NCI-H2029 treated with DMSO at 0.1 percent for 48 hours (cell line): ENCODE measurements around the gene MYH3.
"Not testable (repeated sequence)": the region's sequence is repeated elsewhere in the genome, so short reads cannot be mapped to it uniquely, and the experiment has no call there.

Source experiments
- DNase-seq: peaks from one replicate; lab custom pipeline; 2025; lab: John Stamatoyannopoulos, UW

The MYH3 gene

GRCh38 chr17:10657148-10657547 is at the start of gene MYH3:
MYH3 (minus strand) TSS chr17:10657309; CDS start chr17:10655064, 2,245 bp downstream.
- DNase-seq: no peak

DNA sequence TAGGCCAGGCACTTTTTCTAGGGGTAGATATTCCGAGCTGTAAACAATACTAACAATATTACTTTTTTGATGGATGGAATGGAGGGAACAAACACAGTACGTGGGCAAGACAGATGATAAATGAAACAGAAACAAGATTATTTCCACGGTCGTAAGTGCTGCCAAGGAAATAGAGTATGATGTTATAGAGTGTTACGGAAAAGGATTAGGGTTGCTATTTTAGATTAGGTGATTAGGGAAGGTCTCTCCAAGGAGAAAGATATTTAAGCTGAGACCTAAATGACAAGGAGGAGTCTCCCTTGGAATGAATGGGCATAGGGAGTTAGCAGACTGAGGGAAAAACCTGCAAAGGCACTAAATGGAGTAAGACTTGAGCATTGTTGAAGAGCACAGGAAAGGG is 48.6 kb upstream of the MYH3 start:
- DNase-seq: no peak

DNA sequence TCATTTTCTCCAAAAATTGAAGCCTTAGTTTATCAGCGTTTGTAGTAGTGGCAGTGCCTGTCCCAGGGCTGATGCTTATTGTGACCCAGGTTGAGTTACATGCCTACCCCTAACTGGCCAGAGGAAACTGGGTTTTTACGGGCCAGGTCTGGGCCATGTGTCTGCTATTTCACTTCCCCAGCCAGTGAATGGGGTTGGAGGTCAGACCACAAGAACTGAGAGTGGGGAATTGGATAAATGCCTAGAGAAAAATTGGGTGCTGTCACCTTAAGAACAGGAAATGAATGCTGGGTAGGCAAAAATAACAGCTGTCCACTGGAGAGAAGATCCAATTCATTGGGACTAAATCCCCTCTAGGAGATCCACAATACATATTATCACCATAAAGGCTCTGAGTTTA is 45.5 kb upstream of the MYH3 start:
- no peak for DNase-seq

DNA sequence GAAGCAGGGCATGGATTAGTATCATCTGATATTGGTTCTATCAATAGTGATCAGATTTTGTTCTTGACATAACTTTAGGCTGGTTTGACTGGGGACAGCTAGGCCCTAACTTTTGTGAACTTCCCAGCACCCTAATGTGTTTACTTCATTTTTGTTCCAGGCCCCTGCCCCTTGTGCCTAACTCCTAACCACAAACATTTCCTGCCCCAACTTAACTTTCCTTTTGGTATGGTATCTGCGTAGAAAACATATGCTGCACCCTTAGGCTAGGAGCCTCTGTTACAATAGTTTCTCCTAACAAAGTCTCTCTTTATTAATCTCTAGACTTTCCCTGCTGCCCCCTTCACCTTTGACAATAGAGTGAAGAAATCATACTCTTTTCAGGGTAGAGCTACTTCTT is 42.7 kb upstream of the MYH3 start:
- DNase-seq: no peak

- DNase-seq: no peak
These were observed 41.1 kb upstream of the MYH3 start for GRCh38 chr17:10698096-10698818.

DNA sequence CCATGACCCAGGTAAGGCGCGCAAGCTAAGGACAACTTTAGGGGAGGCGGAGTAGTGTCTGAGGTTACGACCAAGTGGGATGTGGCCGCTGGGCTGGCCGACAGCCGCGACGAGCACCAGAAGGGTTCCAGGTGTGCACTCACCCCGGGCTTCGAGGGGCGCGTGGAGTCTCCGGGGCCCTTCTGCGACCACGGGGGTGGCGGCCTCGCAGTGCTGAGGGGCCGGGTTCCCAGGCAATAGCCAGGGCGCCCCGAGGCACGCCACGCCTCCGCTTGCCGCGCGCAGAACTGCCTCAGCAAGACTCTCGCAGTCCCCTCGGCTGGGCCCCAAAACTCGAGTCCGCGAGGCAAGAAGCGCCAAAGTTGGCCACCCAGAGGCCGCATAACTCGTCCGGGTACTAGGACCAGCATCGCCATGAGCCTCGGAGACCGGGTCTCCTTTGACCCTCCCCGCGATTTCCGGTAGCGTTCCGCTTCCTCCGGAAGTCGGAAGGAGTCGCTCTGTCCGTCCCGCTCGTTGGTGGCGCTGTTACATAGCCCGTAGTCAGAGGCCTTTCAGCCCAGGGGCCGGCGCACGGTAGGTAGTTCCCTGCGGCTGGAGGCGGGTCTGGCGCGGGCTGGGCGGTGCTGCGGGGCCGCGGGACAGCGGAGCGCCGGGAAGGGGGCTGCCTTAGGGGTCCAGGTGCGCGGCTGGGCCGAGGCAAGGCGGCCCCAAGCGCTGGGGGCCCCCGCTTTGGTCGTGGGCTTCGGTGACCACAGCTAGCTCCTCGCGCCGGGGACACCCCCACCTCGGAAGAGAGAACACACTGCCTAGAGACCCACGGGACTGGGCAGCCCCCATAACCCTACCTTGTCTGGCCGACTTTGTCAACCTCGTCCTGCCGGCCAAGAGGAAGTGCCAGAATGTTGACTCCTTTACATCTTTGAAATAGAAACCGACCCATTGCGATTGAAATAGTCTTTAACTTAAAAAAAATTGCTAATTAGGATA is 40.3 kb upstream of the MYH3 start, which contains the start of the genes ADPRM and SCO1:
Gene ADPRM (plus strand): TSS at position 503 of the 990 bp plus-strand sequence. CDS start 7,333 bp downstream, outside the sequence.
Gene SCO1 (minus strand): TSS at position 442 of the 990 bp plus-strand sequence. CDS start 26 bp downstream, at position 416.
- peak; percentile 22 for DNase-seq

- not testable (repeated sequence) for DNase-seq
These were observed 38.8 kb upstream of the MYH3 start for GRCh38 chr17:10695875-10696407.

DNA sequence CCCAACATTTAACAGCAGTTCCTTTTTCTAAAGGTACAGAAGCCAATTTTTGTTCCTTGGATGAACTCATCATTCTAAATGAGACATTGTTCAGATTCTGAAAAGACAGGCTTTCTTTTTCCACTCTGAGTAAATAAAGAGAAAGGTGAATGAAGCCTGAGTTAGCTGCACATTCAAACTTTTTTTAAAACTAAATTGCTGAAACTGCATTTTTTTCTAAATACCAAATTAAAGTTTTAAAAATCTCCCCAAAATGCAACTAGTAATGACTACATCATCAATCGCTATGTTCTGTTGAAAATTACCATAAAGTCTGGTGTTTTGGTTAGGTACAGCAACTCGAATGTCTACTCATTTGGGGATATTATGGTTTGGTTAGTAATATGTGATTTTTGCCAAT is 30.4 kb upstream of the MYH3 start:
- no peak for DNase-seq

DNA sequence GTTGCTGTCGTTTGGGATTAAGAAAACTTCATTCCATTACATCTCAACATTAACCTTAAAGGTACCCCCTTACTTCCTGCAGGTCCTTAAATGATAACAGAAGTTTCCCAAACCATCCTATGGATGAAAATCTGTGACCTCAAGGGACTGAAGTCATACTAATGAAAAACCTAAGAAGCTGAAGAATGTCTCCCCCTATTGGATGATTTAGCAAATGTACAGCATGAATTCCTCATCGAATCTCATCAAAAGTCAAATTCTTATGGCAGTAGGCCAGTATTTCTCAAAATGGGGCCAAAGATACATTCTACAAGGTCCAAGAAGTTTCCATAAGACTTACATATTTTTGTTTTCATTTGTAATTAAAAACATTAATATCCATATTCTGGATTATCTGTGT is 26.7 kb upstream of the MYH3 start:
- no peak for DNase-seq

DNA sequence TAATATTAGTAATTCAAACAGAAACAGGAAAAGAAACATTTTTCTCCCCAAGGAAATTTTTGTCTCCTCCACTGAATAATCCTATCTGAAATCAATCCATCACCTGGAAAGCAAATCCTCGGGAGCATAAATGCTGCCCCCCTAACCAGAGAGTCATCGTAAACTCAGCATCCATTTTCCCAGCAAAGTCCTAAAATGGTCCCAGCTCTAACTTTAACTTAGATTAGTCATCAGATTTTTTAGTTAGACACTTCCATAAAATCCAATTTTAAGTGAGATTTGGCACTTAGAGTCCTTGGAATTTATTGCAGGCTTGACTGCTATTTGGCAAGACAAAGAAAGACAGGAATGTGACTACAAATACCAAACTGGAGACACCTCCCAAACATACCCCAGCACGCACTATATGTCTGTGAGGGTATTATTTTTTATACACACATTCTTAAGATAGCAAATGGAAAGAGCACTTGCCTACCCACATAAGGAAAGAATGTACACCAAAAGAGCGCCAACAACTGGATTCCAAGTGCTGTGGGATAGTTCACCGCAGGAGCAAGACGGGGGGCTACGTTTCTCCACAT is 24.8 kb upstream of the MYH3 start:
- DNase-seq: no peak

GRCh38 chr17:10674704-10675103 is 17.6 kb upstream of the MYH3 start:
- DNase-seq: no peak

DNA sequence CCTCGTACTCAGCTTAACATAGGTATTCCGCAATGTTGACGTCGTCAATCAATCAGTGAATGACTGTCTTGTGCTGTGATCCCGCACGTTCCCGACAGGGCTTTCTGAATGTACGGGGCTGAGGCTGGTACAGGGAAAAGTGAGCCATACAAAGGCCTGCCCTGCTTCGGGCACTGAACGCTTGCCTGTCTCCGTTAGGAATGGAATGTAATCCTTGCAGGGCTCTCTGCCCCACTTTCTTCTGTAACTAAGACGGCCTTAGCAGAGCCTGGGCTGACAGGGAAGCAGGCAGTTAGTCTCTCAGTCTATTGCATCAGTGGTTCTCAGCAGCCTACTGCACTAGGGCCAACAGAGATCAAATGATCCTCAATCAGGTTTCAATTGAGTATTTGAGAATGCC is 16.2 kb upstream of the MYH3 start:
- no peak for DNase-seq

DNA sequence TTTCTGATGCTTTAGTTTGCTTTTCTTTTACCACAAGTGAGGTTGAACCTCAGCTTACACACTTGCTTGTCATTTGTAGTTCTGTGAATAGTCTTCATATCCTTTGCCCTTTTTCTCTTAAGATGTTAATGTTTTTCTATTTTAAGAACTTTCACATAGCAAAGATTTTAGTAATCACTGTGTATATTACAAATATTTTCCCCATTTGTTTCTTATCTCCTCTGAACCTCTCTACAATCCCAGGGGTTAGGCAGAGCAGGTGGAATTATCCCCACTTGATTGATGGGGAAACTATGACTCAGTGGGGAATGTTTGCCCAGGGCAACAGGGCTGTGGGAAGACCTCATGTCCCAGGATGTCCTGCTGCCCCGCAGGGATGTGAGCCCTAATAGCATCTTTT is 11.7 kb upstream of the MYH3 start:
- no peak for DNase-seq

DNA sequence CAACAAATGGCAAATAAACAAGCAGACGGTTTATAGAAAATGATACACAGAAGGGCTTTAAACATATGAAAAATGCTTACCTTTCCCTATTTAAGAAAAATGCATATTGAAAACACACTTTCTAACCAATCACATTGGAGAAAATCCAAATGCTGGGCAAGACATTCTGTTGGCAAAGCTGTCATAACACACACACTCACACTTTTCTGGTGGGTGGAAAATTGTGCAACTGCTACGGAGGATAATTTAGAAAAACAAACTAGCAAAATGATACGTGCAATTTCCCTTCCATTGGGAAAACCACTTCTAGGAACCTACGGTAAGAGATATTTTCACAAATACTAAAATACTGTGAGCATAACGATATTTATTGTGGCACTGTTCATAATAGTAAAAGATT is 9.8 kb upstream of the MYH3 start:
- DNase-seq: no peak

- DNase-seq: no peak
These were observed 7.5 kb upstream of the MYH3 start for GRCh38 chr17:10664571-10664970.

GRCh38 chr17:10663231-10663630 is 6.1 kb upstream of the MYH3 start:
- no peak for DNase-seq

DNA sequence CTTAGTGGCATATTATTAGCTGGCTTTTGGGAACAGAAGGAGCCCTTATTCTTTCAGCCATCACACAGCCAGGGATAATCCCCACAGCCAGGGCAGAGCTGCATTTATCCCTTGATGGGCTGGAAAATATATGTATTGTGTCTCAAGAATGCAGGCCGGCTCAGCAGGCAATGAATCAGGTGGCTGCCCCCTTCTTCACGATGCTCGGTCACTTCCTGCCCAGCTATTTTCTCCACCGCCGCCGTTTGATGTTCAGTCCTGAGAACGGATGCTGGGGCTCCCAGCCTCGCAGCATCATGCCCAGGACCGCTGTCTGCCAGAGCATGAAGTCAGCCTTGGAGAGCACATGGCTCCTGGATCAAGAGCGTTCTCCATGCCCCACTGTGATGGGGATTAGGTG is 4.3 kb upstream of the MYH3 start:
- no peak for DNase-seq

- no peak for DNase-seq
These were observed 770 bp upstream of the MYH3 start for GRCh38 chr17:10657879-10658278.

- DNase-seq: no peak
These were observed 3.1 kb downstream of the MYH3 start for GRCh38 chr17:10653987-10654386.

DNA sequence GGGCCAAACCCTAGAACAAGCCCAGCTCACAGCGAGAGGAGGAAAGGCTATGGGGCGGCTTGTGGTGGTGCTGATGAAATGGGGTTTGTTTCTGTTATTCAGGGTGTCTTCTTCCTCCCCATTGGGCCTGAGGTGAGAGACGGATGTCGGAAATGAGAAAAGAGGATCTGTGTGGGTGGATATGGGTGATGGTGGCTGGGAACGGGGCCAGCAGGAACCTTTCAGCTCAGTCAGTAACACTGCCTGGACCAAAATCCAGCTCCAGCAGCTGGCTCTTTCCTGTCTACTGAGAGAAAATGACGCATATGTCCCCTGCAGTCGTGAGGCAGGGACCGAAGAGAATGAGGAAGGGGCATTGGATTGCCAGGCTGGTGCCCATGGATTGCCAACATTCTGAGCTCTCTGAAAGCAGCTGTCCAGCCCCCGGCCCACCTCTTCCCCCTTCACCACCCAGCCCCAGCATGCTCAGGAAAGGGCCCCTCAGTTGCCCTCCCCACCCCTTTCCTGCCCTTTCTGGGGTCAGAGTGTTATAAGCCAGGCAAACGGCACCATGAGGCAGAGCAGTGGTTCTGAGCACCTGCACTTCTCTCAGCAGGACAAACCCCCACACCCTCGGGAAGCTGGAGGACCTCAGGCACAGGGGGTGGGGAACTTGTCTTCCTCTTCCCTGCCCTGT is 4.0 kb downstream of the MYH3 start:
- DNase-seq: no peak

DNA sequence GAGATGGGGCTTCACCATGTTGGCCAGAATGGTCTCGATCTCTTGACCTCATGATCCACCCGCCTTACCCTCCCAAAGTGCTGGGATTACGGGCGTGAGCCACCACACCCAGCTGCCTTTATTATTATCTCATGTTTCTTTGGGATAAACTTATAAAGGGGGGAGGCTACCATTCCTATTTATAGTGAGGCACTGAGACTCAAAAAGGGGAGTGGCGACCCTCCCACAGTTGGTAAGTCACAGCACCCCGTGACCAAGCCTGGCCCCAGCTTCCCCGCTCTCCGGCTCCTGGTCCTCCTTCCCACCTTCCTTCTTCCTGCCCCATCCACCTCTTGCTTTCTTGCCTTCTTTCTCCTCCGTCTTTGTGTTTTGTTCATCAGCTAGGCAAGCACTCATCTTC is 5.2 kb downstream of the MYH3 start:
- no peak for DNase-seq

DNA sequence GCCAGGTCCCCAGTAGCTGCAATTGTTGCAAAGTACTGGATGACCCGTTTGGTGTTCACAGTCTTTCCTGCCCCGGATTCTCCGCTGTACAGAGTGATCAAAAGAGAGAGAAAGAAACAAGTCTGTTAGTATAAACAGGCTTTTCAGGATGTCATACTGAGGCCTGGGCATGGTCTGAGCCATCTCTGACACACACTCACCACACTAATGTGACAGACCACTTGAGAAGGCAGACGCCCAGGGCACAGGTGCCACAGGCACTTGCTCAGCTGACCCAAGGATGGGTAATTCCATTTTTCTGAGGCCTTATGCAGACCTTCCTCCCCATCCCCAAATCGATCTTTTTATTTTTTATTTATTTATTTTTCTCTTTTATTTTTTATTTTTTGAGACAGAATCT is 7.5 kb downstream of the MYH3 start:
- no peak for DNase-seq
